GM19035 (cell line): ENCODE data around the gene KLK5.
A peak's percentile ranks its signal among the peaks of the same experiment; 100 is the strongest.

Source experiments
- ATAC-seq: cut with Tn5 transposase; IDR thresholded peaks from one replicate; pipeline ENCODE4 v1.9.1; 2021; ENCODE audit not compliant: unreplicated experiment

Gene KLK5

DNA sequence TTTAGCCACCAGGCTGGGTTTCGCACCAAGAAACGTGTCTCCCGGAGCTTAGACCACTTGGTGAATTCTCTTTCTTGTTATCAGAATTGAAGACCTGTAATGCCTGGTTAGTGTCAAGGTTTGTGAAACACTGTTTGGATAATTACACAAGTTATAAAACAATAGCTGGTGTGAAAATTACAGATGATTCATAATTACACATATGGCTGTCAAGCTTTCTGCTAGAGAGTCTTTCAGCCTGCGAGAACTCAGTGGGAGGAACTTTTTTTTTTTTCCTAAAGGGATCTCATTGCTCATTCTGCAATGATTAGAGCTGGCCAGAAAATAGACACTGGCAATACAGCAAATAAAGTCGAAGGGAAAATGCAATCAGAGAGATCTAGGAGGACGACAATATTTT, 28.3 kb downstream of the KLK5 start:
- no peak for ATAC-seq

DNA sequence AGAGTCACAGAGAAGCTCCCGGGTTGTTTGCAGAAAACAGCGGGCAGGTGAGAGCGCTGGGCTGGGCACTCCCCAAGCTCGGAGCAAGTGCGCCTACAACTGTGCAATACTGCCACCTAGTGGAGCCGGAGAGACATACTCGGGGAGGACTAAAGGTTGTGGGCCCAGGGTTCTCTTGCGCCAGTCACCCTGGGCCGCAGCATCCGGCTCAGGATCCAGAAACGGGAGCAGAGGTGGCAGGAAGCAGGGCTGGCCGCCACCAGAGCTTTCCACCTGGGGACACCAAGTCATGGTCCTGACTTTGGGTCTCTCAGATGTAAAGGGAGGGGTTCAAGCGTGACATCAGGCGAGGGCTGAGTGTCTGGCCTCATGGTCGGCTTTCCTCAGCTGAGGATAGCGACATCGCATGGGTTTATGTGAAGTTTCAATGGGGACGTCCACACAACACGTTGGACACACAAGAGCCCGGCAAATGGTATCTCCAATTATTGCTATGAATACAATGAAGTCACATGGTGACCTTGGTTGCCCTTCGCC, 30.5 kb downstream of the KLK5 start:
- peak; percentile 71 for ATAC-seq

GRCh38 chr19:50921426-50922316, 31.2 kb downstream of the KLK5 start:
- ATAC-seq = no peak

DNA sequence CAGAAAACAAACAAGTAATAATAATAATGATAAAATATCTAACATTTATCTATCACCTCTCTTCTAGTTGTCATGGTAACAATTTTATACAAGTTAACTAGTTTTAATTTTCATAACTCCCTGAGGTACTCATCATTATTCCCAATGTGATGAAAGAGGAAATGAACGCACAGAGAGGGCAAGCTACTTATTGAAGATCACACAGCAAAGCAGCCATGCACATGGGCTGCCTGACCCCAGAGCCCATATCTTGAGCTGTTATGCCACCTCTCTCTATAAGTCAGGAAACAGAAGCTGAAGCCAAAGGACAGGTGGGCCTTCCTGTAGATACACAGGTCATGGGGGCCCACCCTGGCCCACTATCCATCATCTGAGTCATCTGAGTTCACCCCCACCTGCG, 36.8 kb downstream of the KLK5 start:
- ATAC-seq = no peak

DNA sequence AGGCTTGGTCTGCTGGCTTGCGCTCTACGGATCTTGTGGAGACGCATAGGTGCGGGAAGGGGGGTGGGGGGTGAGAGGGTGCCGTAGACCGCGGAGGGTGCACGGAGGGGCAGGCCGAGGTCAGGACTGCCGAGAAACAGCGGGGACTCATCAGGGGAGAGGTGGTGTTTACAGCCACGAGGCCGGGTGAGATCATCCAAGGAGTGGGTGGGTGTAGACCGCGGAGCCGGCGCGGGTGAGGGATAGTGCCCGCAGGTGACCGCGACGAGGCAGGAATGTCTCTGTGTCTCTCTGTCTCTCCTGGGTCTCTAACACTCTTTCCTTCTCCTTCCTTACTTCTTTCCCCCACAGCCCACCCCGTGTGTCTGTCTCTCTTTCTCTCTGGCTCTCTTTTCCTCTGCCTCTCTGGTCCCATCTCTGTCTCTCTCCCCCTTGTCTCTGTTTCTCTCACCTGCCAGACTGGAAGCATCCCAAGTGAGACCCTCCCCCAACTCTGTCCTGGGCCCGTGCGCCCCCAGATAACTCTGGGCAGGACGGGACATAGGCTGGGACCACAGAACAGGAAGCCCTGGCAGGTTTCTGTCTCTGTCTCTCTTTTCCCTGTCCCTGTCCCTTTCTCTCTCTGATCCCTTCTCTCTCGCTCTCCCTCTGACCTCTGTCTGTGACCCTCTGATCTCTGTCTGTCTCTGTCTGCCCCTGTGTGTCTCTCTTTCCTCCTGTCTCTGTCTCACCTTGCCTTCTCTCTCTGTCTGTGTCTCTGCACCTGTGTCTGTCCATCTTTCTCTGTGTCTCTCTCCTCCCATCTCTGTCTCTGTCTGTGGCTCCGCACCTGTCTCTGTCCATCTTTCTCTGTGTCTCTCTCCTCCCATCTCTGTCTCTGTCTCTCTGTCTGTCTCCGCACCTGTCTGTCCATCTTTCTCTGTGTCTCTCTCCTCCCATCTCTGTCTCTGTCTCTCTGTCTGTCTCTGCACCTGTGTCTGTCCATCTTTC, 39.8 kb downstream of the KLK5 start:
- no peak for ATAC-seq

- no peak for ATAC-seq
Observed at GRCh38 chr19:50912102-50912599, 40.7 kb downstream of the KLK5 start.

- no peak for ATAC-seq
Observed at GRCh38 chr19:50911206-50912101, 41.4 kb downstream of the KLK5 start, which contains the start of gene KLK4. Gene KLK4 (minus strand): TSS chr19:50911395. CDS start chr19:50910738, 657 bp downstream.

- ATAC-seq = no peak
Observed at GRCh38 chr19:50910722-50911121, 42.1 kb downstream of the KLK5 start.

- ATAC-seq = peak; percentile 59
Observed at GRCh38 chr19:50909240-50910070, 43.4 kb downstream of the KLK5 start.

GRCh38 chr19:50908336-50908735, 44.5 kb downstream of the KLK5 start:
- ATAC-seq = no peak

GRCh38 chr19:50906217-50906616, 46.6 kb downstream of the KLK5 start:
- ATAC-seq = no peak

- no peak for ATAC-seq
Observed at GRCh38 chr19:50902640-50903039, 50.2 kb downstream of the KLK5 start.

DNA sequence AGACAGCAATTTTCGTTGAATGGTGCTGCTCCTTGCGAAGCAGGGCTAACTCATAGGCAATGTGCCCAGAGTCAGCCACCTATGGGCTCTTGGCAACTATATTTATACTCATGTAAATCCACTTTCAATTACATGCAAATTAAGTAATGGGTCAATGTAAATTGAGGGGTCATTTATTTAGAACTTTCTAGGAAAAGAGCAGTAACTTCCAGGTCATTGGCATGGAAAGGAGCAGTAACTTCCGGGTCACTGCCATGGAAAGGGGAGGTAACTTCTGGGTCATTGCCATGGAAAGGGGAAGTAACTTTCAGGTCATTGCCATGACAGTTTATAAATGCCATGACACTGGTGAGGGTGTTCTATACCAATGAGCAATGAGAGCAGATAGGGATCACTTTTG, 53.3 kb downstream of the KLK5 start:
- ATAC-seq = no peak

- no peak for ATAC-seq
Observed at GRCh38 chr19:50898018-50898417, 54.8 kb downstream of the KLK5 start.

GRCh38 chr19:50897612-50898011, 55.2 kb downstream of the KLK5 start:
- ATAC-seq = no peak

- ATAC-seq = peak; percentile 32
Observed at GRCh38 chr19:50897191-50897607, 55.6 kb downstream of the KLK5 start.

DNA sequence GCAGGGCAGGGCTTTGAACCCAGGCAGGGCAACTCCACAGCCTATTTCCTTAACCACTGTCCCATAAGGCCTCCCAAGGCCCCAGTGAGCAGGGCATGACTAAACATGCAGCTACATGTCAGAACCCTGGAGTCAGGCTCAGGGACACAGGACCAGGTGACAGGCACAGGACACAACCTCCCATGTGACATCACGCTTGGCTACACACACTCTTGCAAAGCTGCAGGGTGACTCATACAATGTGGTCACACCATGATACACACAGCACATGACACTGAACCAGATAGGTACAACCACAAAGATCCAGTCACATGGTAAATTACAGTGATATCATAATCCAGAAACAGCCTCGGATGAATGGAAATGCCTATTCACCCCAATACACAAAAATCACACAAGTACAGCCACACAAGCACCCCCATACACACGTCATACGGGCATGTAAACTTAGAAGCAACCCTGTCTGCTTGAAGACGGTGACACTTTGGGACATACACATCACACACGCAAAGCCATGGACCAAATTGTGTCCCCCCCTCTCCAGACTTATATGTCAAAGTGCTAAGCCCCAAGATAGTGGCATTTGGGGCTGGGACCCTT, 56.1 kb downstream of the KLK5 start:
- ATAC-seq = peak; percentile 88

DNA sequence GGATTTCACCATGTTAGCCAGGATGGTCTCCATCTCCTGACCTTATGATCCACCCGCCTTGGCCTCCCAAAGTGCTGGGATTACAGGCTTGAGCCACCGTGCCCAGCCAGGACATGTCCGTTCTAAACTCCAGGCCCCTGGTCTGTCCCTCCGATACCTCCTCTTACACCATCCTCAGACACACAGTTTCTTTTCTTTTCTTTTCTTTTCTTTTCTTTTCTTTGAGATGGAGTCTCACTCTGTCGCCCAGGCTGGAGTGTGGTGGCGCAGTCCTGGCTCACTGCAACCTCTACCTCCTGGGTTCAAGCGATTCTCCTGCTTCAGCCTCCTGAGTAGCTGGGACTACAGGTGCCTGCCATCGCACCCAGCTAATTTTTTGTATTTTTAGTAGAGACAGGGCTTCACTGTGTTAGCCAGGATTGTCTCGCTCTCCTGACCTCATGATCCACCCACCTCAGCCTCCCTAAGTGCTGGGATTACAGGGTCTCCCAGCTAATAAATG, 56.7 kb downstream of the KLK5 start:
- ATAC-seq = peak; percentile 3
